Measurements from ENCODE around the gene FBLN2. TPM values are rescaled to one million over a fixed set of nuclear protein-coding genes. Genes with fewer than 3 reads are reported as not detected.

FBLN2 gene
- total RNA-seq, 4 donors from 2014 or later: 75.7 to 159 (median 89.8) TPM

DNA sequence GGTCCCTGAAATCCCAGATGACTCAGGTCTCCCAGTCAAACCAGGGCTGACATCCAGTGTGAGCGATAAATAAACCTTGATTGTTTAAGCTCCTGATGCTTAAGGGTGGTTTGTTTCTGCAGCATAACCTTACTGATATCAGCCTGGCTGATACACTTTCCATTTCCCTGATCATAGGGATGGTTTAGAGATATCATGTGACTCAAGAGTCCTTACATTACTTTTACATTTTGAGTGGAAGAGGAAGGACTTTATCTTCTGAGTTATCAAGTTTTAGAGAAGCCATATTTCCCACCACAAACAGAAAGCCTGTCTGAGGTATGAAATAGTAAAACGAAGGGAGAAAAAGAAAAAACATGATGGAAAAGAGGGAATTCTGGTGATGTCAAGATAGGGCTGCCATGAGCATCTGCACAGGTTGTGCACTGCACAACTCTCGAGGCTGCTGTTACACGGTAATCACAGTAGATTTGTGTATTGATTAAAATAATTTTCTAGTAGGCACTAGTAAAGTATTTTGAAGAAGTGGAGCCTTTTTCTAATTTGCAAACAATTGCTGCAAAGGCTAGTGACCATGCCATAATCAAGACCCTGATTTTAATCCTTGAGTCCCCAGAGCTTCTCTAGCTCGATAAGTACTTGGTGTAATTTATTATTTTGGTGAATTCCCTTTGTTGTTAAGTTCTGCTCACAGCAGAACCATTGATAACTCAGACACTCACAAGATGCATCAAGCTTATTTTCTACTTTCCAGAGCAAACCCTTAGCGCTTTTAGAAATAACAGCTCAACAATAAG, 34.1 kb upstream of the FBLN2 start:
- H3K4me1 ChIP-seq: peaks cover 0 to 10% of the 10 kb centered on the region in 2 donors
- no peak for DNase-seq
- H3K9me3 ChIP-seq: no peaks in the 10 kb centered on the region
- 86 to 92% methylated on average over 6 of the region's 6 CpGs for WGBS, 2 donors
- no peak overlapping the region for H3K4me3 ChIP-seq (replicated peaks in 1 of 3)
- intact Hi-C loops (cut with DNase I): no loop called here
- no peak overlapping the region for H3K27ac ChIP-seq
- TF ChIP-seq POLR2A (IDR thresholded peaks at IDR 0.05): no peak
- TF ChIP-seq, protein P1, sequence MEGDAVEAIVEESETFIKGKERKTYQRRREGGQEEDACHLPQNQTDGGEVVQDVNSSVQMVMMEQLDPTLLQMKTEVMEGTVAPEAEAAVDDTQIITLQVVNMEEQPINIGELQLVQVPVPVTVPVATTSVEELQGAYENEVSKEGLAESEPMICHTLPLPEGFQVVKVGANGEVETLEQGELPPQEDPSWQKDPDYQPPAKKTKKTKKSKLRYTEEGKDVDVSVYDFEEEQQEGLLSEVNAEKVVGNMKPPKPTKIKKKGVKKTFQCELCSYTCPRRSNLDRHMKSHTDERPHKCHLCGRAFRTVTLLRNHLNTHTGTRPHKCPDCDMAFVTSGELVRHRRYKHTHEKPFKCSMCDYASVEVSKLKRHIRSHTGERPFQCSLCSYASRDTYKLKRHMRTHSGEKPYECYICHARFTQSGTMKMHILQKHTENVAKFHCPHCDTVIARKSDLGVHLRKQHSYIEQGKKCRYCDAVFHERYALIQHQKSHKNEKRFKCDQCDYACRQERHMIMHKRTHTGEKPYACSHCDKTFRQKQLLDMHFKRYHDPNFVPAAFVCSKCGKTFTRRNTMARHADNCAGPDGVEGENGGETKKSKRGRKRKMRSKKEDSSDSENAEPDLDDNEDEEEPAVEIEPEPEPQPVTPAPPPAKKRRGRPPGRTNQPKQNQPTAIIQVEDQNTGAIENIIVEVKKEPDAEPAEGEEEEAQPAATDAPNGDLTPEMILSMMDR (IDR thresholded peaks at IDR 0.05): no peak
- no peaks in the 10 kb centered on the region for H3K36me3 ChIP-seq
- no peaks in the 10 kb centered on the region for H3K27me3 ChIP-seq

DNA sequence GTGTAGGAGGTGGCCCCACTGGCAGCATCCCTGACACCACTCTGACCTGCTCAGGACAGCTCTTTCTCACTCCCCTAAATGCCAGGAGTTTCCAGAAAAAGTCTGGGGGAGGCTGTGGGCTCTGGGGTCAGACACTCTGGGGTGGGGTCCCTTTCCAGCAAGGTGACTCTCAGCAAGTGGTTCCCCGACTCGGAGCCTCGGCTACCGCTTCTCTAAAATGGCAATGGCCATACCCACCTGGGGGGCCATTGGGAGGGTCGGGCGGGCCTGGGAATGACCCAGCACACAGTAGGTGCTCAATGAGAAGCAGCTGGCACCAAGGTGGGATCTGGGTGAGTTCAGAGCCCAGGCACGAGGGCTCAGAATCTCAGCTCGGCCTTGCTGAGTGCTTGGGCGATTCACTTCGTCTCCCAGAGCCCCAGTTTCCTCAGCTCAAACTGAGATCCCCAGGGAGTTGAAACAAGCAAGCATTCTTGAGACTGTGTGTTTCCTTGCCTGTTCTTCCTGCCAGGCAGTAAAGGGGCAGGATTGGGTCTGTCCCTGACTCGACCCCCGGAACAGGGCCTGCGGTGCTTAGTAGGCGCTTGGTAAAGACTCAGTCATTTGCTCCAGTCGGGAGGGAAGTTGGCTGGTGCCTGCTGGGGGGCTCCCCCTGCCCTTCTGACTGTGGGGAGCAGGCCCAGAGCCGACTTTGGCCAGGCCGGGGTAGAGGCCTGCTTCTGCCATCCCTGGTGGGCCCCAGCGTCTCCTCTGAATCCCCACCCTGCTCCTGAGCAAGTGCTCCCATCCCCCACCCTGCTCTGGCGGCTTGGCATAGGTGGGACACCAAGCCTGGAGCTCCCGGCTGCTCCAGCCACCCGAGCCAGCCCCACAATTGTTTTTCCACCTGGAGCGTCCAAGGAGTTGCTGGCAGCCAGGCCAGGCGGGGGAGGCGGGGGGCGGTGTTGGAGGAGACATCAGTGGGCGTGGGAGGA, 32.9 kb upstream of the FBLN2 start:
- Histone ChIP-seq H3K27ac (peak overlapping the region; percentile 32 to 66 (median 48)), H3K4me3 (replicated peaks in 1 of 3) (no peak overlapping the region), H3K27me3 (no peaks in the 10 kb centered on the region), H3K4me1 (peaks cover 0 to 10% of the 10 kb centered on the region in 2 donors), H3K9me3 (no peaks in the 10 kb centered on the region), H3K36me3 (no peaks in the 10 kb centered on the region)
- DNase-seq: no peak
- 81 to 82% methylated on average over 16 to 26 of the region's 26 CpGs for WGBS, 2 donors
- TF ChIP-seq POLR2A (IDR thresholded peaks at IDR 0.05): no peak
- TF ChIP-seq, protein P1 (IDR thresholded peaks at IDR 0.05): no peak
- intact Hi-C loops (cut with DNase I): no loop called here

DNA sequence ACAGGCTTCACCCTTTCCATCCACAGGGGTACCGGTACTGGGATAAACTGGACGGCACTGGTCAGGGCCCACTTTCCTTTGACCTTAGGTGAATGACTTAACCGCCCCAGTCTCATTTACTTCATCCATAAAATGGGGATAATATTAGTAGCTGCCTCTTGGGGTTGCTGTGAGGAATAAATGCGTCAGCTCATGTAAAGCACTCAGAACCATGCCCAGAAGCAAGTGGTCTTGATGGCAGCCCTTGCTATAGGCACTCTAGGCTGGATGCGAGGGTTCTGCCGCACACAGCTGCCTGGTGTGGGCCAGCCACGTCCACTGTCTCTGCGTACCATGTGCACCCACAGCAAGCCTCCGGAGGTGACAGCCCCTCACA, 32.2 kb upstream of the FBLN2 start:
- intact Hi-C loops (cut with DNase I): no loop called here
- Histone ChIP-seq H3K27ac (peak overlapping the region in 2 of 3 donors; percentile 32 to 48), H3K4me1 (peaks cover 0 to 10% of the 10 kb centered on the region in 2 donors), H3K4me3 (replicated peaks in 1 of 3) (no peak overlapping the region), H3K36me3 (no peaks in the 10 kb centered on the region), H3K27me3 (no peaks in the 10 kb centered on the region), H3K9me3 (no peaks in the 10 kb centered on the region)
- TF ChIP-seq POLR2A (IDR thresholded peaks at IDR 0.05): no peak
- DNase-seq: no peak
- 94 to 96% methylated on average over 9 of the region's 9 CpGs for WGBS, 2 donors

DNA sequence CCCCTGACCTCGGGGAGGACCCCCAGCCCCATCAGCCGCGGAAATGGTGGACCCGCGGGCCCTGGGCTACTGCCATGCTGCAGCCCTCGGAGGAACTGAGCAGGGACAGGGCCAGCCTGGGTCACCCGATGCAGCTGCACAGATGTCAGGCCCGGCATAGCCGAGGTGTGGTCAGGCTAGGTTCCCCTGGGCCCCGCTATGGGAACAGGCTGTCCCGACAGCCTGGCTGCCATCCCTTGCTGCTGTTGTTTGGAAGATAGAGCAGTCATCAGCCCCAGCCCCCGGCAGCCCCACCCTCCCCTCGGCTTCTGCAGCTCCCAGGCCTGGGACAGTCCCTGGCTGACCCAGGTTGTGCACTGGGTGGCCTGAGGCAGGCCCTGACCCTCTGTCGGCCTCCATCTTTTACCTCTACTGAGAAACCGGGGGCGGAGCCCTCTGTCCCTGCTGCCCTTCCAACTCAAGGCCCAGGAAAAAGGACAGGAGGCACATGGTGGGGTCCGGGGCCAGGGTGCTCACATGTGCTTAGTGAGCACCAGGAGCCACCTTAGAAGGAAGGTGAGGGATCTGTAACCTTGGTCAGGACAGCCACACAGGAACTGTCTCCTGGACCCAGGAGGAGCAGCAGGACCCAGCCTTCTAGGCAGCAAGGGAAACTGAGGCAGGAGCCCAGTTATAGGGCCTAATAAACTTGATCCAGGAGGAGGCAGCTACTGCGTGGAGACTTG, 31.5 kb upstream of the FBLN2 start:
- Histone ChIP-seq H3K27me3 (no peaks in the 10 kb centered on the region), H3K4me3 (replicated peaks in 1 of 3) (no peak overlapping the region), H3K9me3 (no peaks in the 10 kb centered on the region), H3K36me3 (no peaks in the 10 kb centered on the region), H3K27ac (peak overlapping the region; percentile 28 to 48 (median 33)), H3K4me1 (peaks cover 0 to 10% of the 10 kb centered on the region in 2 donors)
- 79 to 80% methylated on average over 3 to 9 of the region's 18 CpGs for WGBS, 2 donors
- TF ChIP-seq, protein P1 (IDR thresholded peaks at IDR 0.05): no peak
- TF ChIP-seq POLR2A (IDR thresholded peaks at IDR 0.05): no peak
- intact Hi-C loops (cut with DNase I): no loop called here
- peak; percentile 25 to 27 for DNase-seq

DNA sequence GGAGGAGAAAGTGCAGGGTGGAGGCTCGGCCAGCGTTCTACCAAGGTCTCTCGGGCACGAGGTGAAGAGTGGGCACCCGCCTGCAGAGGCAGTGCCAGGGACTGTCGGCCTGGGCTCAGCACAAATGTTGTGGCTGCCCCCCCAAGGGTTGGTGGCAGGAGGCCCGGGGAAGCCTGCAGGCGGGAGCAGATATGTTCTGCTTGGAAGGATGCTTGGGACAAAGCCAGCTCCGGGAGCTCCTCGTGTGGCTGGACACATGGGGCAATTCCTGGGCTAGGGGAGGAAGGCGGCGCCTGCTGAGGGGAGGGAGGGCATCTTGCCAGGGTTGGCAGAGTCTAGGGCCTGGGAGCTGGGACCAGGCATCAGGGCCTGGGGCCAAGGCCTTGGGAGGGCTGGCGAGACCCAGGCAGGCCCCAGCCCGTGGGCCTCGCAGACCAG, 30.4 kb upstream of the FBLN2 start:
- TF ChIP-seq, protein P1 (IDR thresholded peaks at IDR 0.05): no peak
- no peak for TF ChIP-seq POLR2A (IDR thresholded peaks at IDR 0.05)
- peak; percentile 85 to 89 for DNase-seq
- Histone ChIP-seq H3K27me3 (no peaks in the 10 kb centered on the region), H3K4me1 (peaks cover 0 to 10% of the 10 kb centered on the region in 2 donors), H3K9me3 (no peaks in the 10 kb centered on the region), H3K4me3 (replicated peaks in 1 of 3) (no peak overlapping the region), H3K36me3 (no peaks in the 10 kb centered on the region), H3K27ac (peak overlapping the region; percentile 1 to 51 (median 28))
- intact Hi-C loops (cut with DNase I): no loop called here
- 16 to 49% methylated on average over 9 to 13 of the region's 15 CpGs for WGBS, 2 donors
